A549 (cell line): Measurements from ENCODE around the gene YWHAG. TPM values are rescaled to one million over a fixed set of nuclear protein-coding genes. Genes with fewer than 3 reads are reported as not detected.

Source experiments
- ATAC-seq, 2 experiments: fragments of 200-7000 bp in 1 of 2; fragments of >200 bp in 1 of 2; cut with Nextera tagmentation in 1 of 2; cut with Tn5 transposase in 1 of 2; 3 replicates each; pipeline versions ENCODE4 v1.8.0 to v1.9.1; 2018 to 2020; ENCODE audit warnings: mild to moderate bottlenecking in 1 of 2, moderate library complexity in 1 of 2
- CTCF ChIA-PET: fragments of 300-600 bp; sonication (Branson Sonifier 250); formaldehyde crosslinking; extraction: SDS; loops from one replicate; lab custom pipeline; 2021; ENCODE audit warnings: antibody characterized with exemption, inconsistent platforms; lab: Yijun Ruan, JAX
- POLR2A ChIA-PET: fragments of 350-600 bp; formaldehyde crosslinking; extraction: SDS; loops from one replicate; lab custom pipeline; 2021; ENCODE audit warnings: antibody characterized with exemption, inconsistent platforms; lab: Yijun Ruan, JAX
- DNase-seq, 2 experiments: peaks; one replicate each; pipeline versions ENCODE4 v3.0.0 to v3.0.0-alpha.2; 2011 to 2016; ENCODE audit warnings: low read depth in 1 of 2, low spot score in 1 of 2
- FAIRE-seq: peaks from 2 replicates; lab custom pipeline; 2011; peaks lifted over from hg19 to GRCh38; lab: Jason Lieb, UNC
- H3K27ac ChIP-seq, 2 experiments: fragments of >200 bp; sonication (Bioruptor Twin); formaldehyde crosslinking; 3 replicates each; pipeline ENCODE4 v1.5.1; 2016 to 2017
- H3K4me1 ChIP-seq: fragments of >200 bp; sonication (Bioruptor Twin); formaldehyde crosslinking; 3 replicates; pipeline ENCODE4 v1.6.1; 2016
- H3K4me2 ChIP-seq: fragments of >200 bp; sonication (Bioruptor Twin); formaldehyde crosslinking; 3 replicates; pipeline ENCODE4 v1.6.1; 2016
- H3K4me3 ChIP-seq: fragments of >200 bp; sonication (Bioruptor Twin); formaldehyde crosslinking; 3 replicates; pipeline ENCODE4 v1.5.1; 2016
- H3K9me3 ChIP-seq: fragments of >200 bp; sonication (Bioruptor Twin); formaldehyde crosslinking; 3 replicates; pipeline ENCODE4 v1.6.1; 2016
- CBX8 ChIP-seq: fragments of 200-600 bp; sonication (generic); IDR thresholded peaks from 2 replicates; pipeline ENCODE4 v1.6.1; 2016
- CEBPB ChIP-seq, 2 experiments: fragments of >200 bp in 1 of 2; sonication (Bioruptor Twin) in 1 of 2; formaldehyde crosslinking in 1 of 2; IDR thresholded peaks; 2 replicates each; pipeline ENCODE4 v1.6.1; 2012 to 2016
- CHD2 ChIP-seq: fragments of 150-350 bp; IDR thresholded peaks from 2 replicates; pipeline ENCODE4 v1.6.1; 2014; ENCODE audit warnings: low read length; ENCODE audit not compliant: partially characterized antibody
- CHD4 ChIP-seq: fragments of 200-600 bp; sonication (generic); IDR thresholded peaks from 2 replicates; pipeline ENCODE4 v1.6.1; 2016; ENCODE audit warnings: antibody characterized with exemption, mild to moderate bottlenecking, borderline replicate concordance
- EHMT2 ChIP-seq: fragments of 200-600 bp; sonication (generic); IDR thresholded peaks from 2 replicates; pipeline ENCODE4 v1.6.1; 2016; ENCODE audit warnings: antibody characterized with exemption, low read depth, mild to moderate bottlenecking, moderate library complexity
- FOSB ChIP-seq: fragments of 250-450 bp; sonication (Bioruptor Pico); IDR thresholded peaks from 2 replicates; pipeline ENCODE4 v1.5.0; 2020; ENCODE audit warnings: mild to moderate bottlenecking, moderate library complexity
- FOSL2 ChIP-seq, 2 experiments: fragments of 450-650 bp in 1 of 2; fragments of >200 bp in 1 of 2; sonication (Bioruptor Twin) in 1 of 2; formaldehyde crosslinking; IDR thresholded peaks; 2 replicates each; pipeline versions ENCODE4 v1.5.0 to v1.6.1; 2016 to 2020; ENCODE audit warnings: mild to moderate bottlenecking in 1 of 2, moderate library complexity in 1 of 2
- GATA3 ChIP-seq: IDR thresholded peaks from 2 replicates; pipeline ENCODE4 v1.6.1; 2012; ENCODE audit warnings: borderline replicate concordance
- HDAC2 ChIP-seq: fragments of 200-600 bp; sonication (generic); IDR thresholded peaks from 2 replicates; pipeline ENCODE4 v1.6.1; 2016
- HEYL ChIP-seq: fragments of 250-450 bp; sonication (Bioruptor Pico); IDR thresholded peaks from 2 replicates; pipeline ENCODE4 v1.8.0; 2021; ENCODE audit warnings: mild to moderate bottlenecking, moderate library complexity
- HOXB13 ChIP-seq: fragments of 250-450 bp; sonication (Bioruptor Pico); IDR thresholded peaks from 2 replicates; pipeline ENCODE4 v1.5.0; 2020; ENCODE audit warnings: low read depth, mild to moderate bottlenecking, moderate library complexity
- JUN ChIP-seq, 2 experiments: fragments of >200 bp; sonication (Bioruptor Twin); formaldehyde crosslinking; IDR thresholded peaks; 2 replicates in 1 of 2; 3 replicates in 1 of 2; pipeline ENCODE4 v1.6.1; 2016 to 2017
- JUNB ChIP-seq: fragments of >200 bp; sonication (Bioruptor Twin); formaldehyde crosslinking; IDR thresholded peaks from 2 replicates; pipeline ENCODE4 v1.6.1; 2016
- KDM1A ChIP-seq: fragments of 200-600 bp; sonication (generic); IDR thresholded peaks from 2 replicates; pipeline ENCODE4 v1.6.1; 2016; ENCODE audit warnings: low read depth, mild to moderate bottlenecking
- KDM5A ChIP-seq: fragments of 200-600 bp; sonication (generic); IDR thresholded peaks from 2 replicates; pipeline ENCODE4 v1.6.1; 2016; ENCODE audit warnings: antibody characterized with exemption, mild to moderate bottlenecking
- MYC ChIP-seq: IDR thresholded peaks from 2 replicates; pipeline ENCODE4 v1.6.1; 2012; ENCODE audit warnings: mild to moderate bottlenecking, inconsistent platforms, low read length, improper control_type of control experiment, borderline replicate concordance
- NFE2L2 ChIP-seq: fragments of 150-350 bp; conservative IDR thresholded peaks from 2 replicates; pipeline ENCODE4 v1.6.1; 2014; ENCODE audit warnings: low read length
- PHF8 ChIP-seq: fragments of 200-600 bp; sonication (generic); IDR thresholded peaks from 2 replicates; pipeline ENCODE4 v1.6.1; 2016; ENCODE audit warnings: low read depth, mild to moderate bottlenecking, antibody characterized with exemption, moderate library complexity, borderline replicate concordance
- POLR2A ChIP-seq: IDR thresholded peaks from 2 replicates; pipeline ENCODE4 v1.6.1; 2012; ENCODE audit warnings: mild to moderate bottlenecking, low read length
- RARB ChIP-seq: fragments of 250-450 bp; sonication (Bioruptor Pico); IDR thresholded peaks from 2 replicates; pipeline ENCODE4 v1.8.0; 2021; ENCODE audit warnings: mild to moderate bottlenecking, moderate library complexity
- RCOR1 ChIP-seq: fragments of 150-350 bp; IDR thresholded peaks from 2 replicates; pipeline ENCODE4 v1.6.1; 2014; ENCODE audit warnings: antibody characterized with exemption, low read length, low read depth
- RFX5 ChIP-seq: fragments of 450-650 bp; IDR thresholded peaks from 2 replicates; pipeline ENCODE4 v1.7.1; 2014; ENCODE audit warnings: antibody characterized with exemption, mild to moderate bottlenecking, moderate library complexity
- SREBF2 ChIP-seq: fragments of 450-650 bp; IDR thresholded peaks from 2 replicates; pipeline ENCODE4 v1.6.1; 2014; ENCODE audit warnings: mild to moderate bottlenecking, moderate library complexity
- TFCP2L1 ChIP-seq: fragments of 250-450 bp; sonication (Bioruptor Pico); IDR thresholded peaks from 2 replicates; pipeline ENCODE4 v1.5.0; 2021; ENCODE audit warnings: mild to moderate bottlenecking
- ZFP36 ChIP-seq: fragments of 450-650 bp; IDR thresholded peaks from 2 replicates; pipeline ENCODE4 v1.6.1; 2014; ENCODE audit warnings: borderline replicate concordance; ENCODE audit not compliant: partially characterized antibody
- WGBS: methylation state at CpG from one replicate; pipeline ENCODE4 v1.1.6; 2017; ENCODE audit errors: missing lambda C conversion rate; 5-methylcytosine and 5-hydroxymethylcytosine counted together
- polyA minus RNA-seq: library from RNA; depleted of rRNA, polyadenylated mRNA; stranded (reverse); fragments of >200 nt; gene quantifications from 2 replicates; pipeline ENCODE4 v1.2.3, GENCODE V29; 2011; rRNA and poly(A)+ RNA removed
- polyA plus RNA-seq, 4 experiments: library from polyadenylated mRNA; depleted of rRNA in 3 of 4; stranded (reverse); fragments of >200 nt; fragmentation: RNase III in 1 of 4; extraction: RNeasy Plus Mini Kit Qiagen cat#74134 plus additional on column Dnase treatment in 1 of 4; gene quantifications; 2 replicates in 3 of 4; 3 replicates in 1 of 4; pipeline ENCODE4 v1.2.3, GENCODE V29; 2011 to 2017
- TF ChIP-seq, protein P1 (sequence below): fragments of 250-450 bp; sonication (Bioruptor Pico); IDR thresholded peaks from 2 replicates; pipeline ENCODE4 v1.5.0; 2021; ENCODE audit warnings: mild to moderate bottlenecking, moderate library complexity, borderline replicate concordance
- TF ChIP-seq, protein P2 (sequence below): IDR thresholded peaks from 2 replicates; pipeline ENCODE4 v1.6.1; 2012
- TF ChIP-seq, protein P3 (sequence below): fragments of 450-650 bp; IDR thresholded peaks from 2 replicates; pipeline ENCODE4 v1.6.1; 2014; ENCODE audit warnings: antibody characterized with exemption
- TF ChIP-seq, protein P4 (sequence below): fragments of >200 bp; sonication (Bioruptor Twin); formaldehyde crosslinking; IDR thresholded peaks from 3 replicates; pipeline ENCODE4 v1.6.1; 2016
- TF ChIP-seq, protein P5 (sequence below): fragments of 250-450 bp; sonication (Bioruptor Pico); IDR thresholded peaks from 2 replicates; pipeline ENCODE4 v1.5.0; 2020; ENCODE audit warnings: low read depth, mild to moderate bottlenecking, moderate library complexity
- TF ChIP-seq, protein P6 (sequence below): IDR thresholded peaks from 2 replicates; pipeline ENCODE4 v1.6.1; 2012
- TF ChIP-seq, protein P7 (sequence below): IDR thresholded peaks from 2 replicates; pipeline ENCODE4 v1.6.1; 2012; ENCODE audit warnings: low read depth, borderline replicate concordance

The YWHAG gene
- 140 and 141 TPM in 2 replicates for polyA plus RNA-seq (2011; rRNA removed)
- polyA plus RNA-seq (2012; cell fraction: cytosol; rRNA removed) = 45.1 and 50.9 TPM in 2 replicates
- polyA plus RNA-seq (2012; cell fraction: nucleus; rRNA removed) = 40.3 and 49.7 TPM in 2 replicates
- polyA plus RNA-seq (2017; fragmentation: RNase III; extraction: RNeasy Plus Mini Kit Qiagen cat#74134 plus additional on column Dnase treatment) = 295 to 306 TPM (median 302 TPM) in 3 replicates
- 131 and 145 TPM in 2 replicates for polyA minus RNA-seq

DNA sequence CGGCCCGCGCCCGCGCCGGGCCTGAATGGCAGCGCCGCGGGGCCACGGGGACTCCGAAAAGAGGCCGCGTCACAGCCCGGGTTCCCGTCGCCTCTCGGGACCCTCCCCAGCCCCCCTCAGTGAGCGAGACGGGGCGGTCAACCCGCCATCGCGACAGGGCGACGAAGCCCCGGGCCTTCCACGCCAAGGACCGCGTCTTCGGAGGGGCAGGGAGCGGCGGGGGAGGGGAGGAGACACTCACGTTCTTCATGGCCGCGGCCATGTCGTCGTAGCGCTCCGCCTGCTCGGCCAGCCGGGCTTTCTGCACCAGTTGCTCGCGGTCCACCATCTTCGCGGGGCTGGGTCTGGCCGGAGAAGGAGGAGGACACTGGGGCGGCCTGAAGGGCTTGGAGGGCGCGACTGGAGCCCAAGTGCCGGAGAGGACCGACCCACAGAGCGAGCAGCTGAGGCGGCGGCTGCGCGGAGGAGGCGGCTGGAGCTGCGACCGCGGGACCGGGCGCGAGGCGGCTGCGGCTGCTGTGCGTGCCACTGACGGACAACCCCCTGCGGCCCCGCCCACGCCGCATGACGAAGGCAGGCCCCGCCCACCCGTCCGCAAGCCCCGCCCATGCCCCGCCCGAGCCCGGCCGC is at the start of gene YWHAG:
Gene YWHAG (minus strand): TSS at position 511 of the 630 bp plus-strand sequence. CDS start 183 bp downstream, at position 328.
- peak in 1 of 2 experiments; percentile 93 for DNase-seq
- no peak for FAIRE-seq
- WGBS = no CpG with 5 or more reads among the region's 80 CpGs
- H3K27ac ChIP-seq = peak within 1 kb of the TSS; percentile 100
- no peaks in the 10 kb centered on the region for H3K9me3 ChIP-seq
- peaks cover 33% of the 10 kb centered on the region for H3K4me1 ChIP-seq
- H3K4me3 ChIP-seq = peak within 1 kb of the TSS; percentile 96
- TF ChIP-seq RCOR1 (no peak), TFCP2L1 (CRISPR knock-in tag) (no peak), PHF8 (peak; percentile 91), HEYL (no peak), KDM5A (no peak), CHD2 (no peak), SREBF2 (no peak), KDM1A (no peak), JUNB (no peak), FOSL2 (IDR thresholded peaks at IDR 0.05) (no peak), FOSL2 (CRISPR knock-in tag; IDR thresholded peaks at IDR 0.05) (peak; percentile 3; the same call in 1 of the 2 replicates), GATA3 (peak; percentile 56; the same call in 1 of the 2 replicates), FOSB (CRISPR knock-in tag) (no peak), RFX5 (no peak), JUN (IDR thresholded peaks at IDR 0.05) (peak; percentile 95; a peak in 4 of 5 replicates), HOXB13 (CRISPR knock-in tag) (no peak), CEBPB (IDR thresholded peaks at IDR 0.05) (no peak), MYC (no peak), RARB (CRISPR knock-in tag) (no peak), EHMT2 (no peak), ZFP36 (peak; percentile 17), POLR2A (peak; percentile 99), HDAC2 (no peak), NFE2L2 (no peak), CBX8 (no peak), CHD4 (no peak)
- TF ChIP-seq, protein P1, sequence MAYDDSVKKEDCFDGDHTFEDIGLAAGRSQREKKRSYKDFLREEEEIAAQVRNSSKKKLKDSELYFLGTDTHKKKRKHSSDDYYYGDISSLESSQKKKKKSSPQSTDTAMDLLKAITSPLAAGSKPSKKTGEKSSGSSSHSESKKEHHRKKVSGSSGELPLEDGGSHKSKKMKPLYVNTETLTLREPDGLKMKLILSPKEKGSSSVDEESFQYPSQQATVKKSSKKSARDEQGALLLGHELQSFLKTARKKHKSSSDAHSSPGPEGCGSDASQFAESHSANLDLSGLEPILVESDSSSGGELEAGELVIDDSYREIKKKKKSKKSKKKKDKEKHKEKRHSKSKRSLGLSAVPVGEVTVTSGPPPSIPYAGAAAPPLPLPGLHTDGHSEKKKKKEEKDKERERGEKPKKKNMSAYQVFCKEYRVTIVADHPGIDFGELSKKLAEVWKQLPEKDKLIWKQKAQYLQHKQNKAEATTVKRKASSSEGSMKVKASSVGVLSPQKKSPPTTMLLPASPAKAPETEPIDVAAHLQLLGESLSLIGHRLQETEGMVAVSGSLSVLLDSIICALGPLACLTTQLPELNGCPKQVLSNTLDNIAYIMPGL = 0 out of 2 replicates have a peak, but pooled peaks have one; percentile 35
- TF ChIP-seq, protein P2, sequence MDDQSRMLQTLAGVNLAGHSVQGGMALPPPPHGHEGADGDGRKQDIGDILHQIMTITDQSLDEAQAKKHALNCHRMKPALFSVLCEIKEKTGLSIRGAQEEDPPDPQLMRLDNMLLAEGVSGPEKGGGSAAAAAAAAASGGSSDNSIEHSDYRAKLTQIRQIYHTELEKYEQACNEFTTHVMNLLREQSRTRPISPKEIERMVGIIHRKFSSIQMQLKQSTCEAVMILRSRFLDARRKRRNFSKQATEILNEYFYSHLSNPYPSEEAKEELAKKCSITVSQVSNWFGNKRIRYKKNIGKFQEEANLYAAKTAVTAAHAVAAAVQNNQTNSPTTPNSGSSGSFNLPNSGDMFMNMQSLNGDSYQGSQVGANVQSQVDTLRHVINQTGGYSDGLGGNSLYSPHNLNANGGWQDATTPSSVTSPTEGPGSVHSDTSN = peak; percentile 76
- TF ChIP-seq, protein P3, sequence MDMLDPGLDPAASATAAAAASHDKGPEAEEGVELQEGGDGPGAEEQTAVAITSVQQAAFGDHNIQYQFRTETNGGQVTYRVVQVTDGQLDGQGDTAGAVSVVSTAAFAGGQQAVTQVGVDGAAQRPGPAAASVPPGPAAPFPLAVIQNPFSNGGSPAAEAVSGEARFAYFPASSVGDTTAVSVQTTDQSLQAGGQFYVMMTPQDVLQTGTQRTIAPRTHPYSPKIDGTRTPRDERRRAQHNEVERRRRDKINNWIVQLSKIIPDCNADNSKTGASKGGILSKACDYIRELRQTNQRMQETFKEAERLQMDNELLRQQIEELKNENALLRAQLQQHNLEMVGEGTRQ = peak; percentile 8; the same call in 1 of the 2 replicates
- TF ChIP-seq, protein P4, sequence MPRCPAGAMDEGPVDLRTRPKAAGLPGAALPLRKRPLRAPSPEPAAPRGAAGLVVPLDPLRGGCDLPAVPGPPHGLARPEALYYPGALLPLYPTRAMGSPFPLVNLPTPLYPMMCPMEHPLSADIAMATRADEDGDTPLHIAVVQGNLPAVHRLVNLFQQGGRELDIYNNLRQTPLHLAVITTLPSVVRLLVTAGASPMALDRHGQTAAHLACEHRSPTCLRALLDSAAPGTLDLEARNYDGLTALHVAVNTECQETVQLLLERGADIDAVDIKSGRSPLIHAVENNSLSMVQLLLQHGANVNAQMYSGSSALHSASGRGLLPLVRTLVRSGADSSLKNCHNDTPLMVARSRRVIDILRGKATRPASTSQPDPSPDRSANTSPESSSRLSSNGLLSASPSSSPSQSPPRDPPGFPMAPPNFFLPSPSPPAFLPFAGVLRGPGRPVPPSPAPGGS = peak; percentile 94; the same call in 2 of the 3 replicates
- TF ChIP-seq, protein P5, sequence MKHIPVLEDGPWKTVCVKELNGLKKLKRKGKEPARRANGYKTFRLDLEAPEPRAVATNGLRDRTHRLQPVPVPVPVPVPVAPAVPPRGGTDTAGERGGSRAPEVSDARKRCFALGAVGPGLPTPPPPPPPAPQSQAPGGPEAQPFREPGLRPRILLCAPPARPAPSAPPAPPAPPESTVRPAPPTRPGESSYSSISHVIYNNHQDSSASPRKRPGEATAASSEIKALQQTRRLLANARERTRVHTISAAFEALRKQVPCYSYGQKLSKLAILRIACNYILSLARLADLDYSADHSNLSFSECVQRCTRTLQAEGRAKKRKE (CRISPR knock-in tag) = no peak
- TF ChIP-seq, protein P6, sequence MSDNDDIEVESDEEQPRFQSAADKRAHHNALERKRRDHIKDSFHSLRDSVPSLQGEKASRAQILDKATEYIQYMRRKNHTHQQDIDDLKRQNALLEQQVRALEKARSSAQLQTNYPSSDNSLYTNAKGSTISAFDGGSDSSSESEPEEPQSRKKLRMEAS = peak; percentile 65
- TF ChIP-seq, protein P7, sequence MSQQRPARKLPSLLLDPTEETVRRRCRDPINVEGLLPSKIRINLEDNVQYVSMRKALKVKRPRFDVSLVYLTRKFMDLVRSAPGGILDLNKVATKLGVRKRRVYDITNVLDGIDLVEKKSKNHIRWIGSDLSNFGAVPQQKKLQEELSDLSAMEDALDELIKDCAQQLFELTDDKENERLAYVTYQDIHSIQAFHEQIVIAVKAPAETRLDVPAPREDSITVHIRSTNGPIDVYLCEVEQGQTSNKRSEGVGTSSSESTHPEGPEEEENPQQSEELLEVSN = 0 out of 2 replicates have a peak, but pooled peaks have one; percentile 44
- peak within 1 kb of the TSS; percentile 96 for H3K4me2 ChIP-seq
- peak; percentile 81 to 83 for ATAC-seq
- CTCF ChIA-PET = interaction anchor here (1.0 to 3.6 kb wide), 17 partner anchors 10 to 180 kb away, joined by 3 to 28 read pairs (median 6); no protein-coding TSS in a partner anchor
- POLR2A ChIA-PET = interaction anchor here (0.6 to 2.6 kb wide), 18 partner anchors 8 to 71 kb away, joined by 3 to 23 read pairs (median 6); no protein-coding TSS in a partner anchor
